ENCODE measurements around the gene CD164L2.
A peak's percentile ranks its signal among the peaks of the same experiment; 100 is the strongest.
"Not testable (repeated sequence)": the region's sequence is repeated elsewhere in the genome, so short reads cannot be mapped to it uniquely, and the experiment has no call there.

CD164L2 gene

GRCh38 chr1:27383039-27383605, at the start of gene CD164L2:
Gene CD164L2 (minus strand): TSS chr1:27383333. CDS start chr1:27383239, 94 bp downstream.
- DNase-seq = no peak

GRCh38 chr1:27432725-27433124, 49.6 kb upstream of the CD164L2 start:
- DNase-seq = not testable (repeated sequence)

- DNase-seq = no peak
These were observed 48.4 kb upstream of the CD164L2 start for GRCh38 chr1:27431601-27431940.

GRCh38 chr1:27430903-27431600, 47.9 kb upstream of the CD164L2 start:
- DNase-seq = peak; percentile 9

- no peak for DNase-seq
These were observed 45.9 kb upstream of the CD164L2 start for GRCh38 chr1:27429029-27429425.

- DNase-seq = no peak
These were observed 45.3 kb upstream of the CD164L2 start for GRCh38 chr1:27428316-27429028.

- DNase-seq = no peak
These were observed 44.7 kb upstream of the CD164L2 start for GRCh38 chr1:27427816-27428315.

GRCh38 chr1:27427329-27427728, 44.2 kb upstream of the CD164L2 start:
- no peak for DNase-seq

GRCh38 chr1:27423709-27424108, 40.6 kb upstream of the CD164L2 start:
- DNase-seq = no peak

GRCh38 chr1:27418326-27419185, 35.4 kb upstream of the CD164L2 start:
- DNase-seq = peak; percentile 86

GRCh38 chr1:27417713-27418112, 34.6 kb upstream of the CD164L2 start:
- DNase-seq = no peak

GRCh38 chr1:27416387-27417111, 33.4 kb upstream of the CD164L2 start:
- peak; percentile 42 for DNase-seq

GRCh38 chr1:27414091-27414490, 31.0 kb upstream of the CD164L2 start:
- DNase-seq = no peak

GRCh38 chr1:27413004-27413403, 29.9 kb upstream of the CD164L2 start:
- no peak for DNase-seq

GRCh38 chr1:27412502-27412901, 29.4 kb upstream of the CD164L2 start:
- no peak for DNase-seq

GRCh38 chr1:27410709-27411108, 27.6 kb upstream of the CD164L2 start:
- DNase-seq = no peak

- DNase-seq = no peak
These were observed 26.5 kb upstream of the CD164L2 start for GRCh38 chr1:27409669-27410068.

- no peak for DNase-seq
These were observed 25.0 kb upstream of the CD164L2 start for GRCh38 chr1:27408151-27408550.

GRCh38 chr1:27406791-27407190, 23.7 kb upstream of the CD164L2 start:
- DNase-seq = not testable (repeated sequence)

- no peak for DNase-seq
These were observed 23.2 kb upstream of the CD164L2 start for GRCh38 chr1:27406362-27406680.

GRCh38 chr1:27405598-27406361, 22.6 kb upstream of the CD164L2 start:
- DNase-seq = not testable (repeated sequence)

GRCh38 chr1:27405074-27405473, 21.9 kb upstream of the CD164L2 start:
- DNase-seq = no peak

Measured in kidney glomerular epithelial cell (primary cell).